GM12891 (cell line): ENCODE results near the gene TYRP1.
A peak's percentile ranks its signal among the peaks of the same experiment; 100 is the strongest.

Experiments
- DNase-seq: peaks from one replicate; pipeline ENCODE4 v3.0.0; 2011; ENCODE audit warnings: low spot score; ENCODE audit not compliant: insufficient read length
- FAIRE-seq: peaks from 2 replicates; lab custom pipeline; 2011; peaks lifted over from hg19 to GRCh38; lab: Jason Lieb, UNC
- PAX5 ChIP-seq: IDR thresholded peaks from 2 replicates; pipeline ENCODE4 v1.6.1; 2011; ENCODE audit warnings: low read length, moderate library complexity, mild to moderate bottlenecking; ENCODE audit not compliant: insufficient read depth, severe bottlenecking
- POLR2A ChIP-seq: IDR thresholded peaks from 2 replicates; pipeline ENCODE4 v1.6.1; 2011; ENCODE audit warnings: low read depth, low read length, control low read depth
- POLR2AphosphoS5 ChIP-seq: IDR thresholded peaks from 2 replicates; pipeline ENCODE4 v1.6.1; 2011; ENCODE audit warnings: low read depth, low read length, control low read depth
- POU2F2 ChIP-seq: IDR thresholded peaks from 2 replicates; pipeline ENCODE4 v1.6.1; 2011; ENCODE audit warnings: low read depth, mild to moderate bottlenecking, control low read depth, low read length, moderate library complexity
- SPI1 ChIP-seq: IDR thresholded peaks from 2 replicates; pipeline ENCODE4 v1.6.1; 2011; ENCODE audit warnings: low read depth, low read length, control low read depth
- TAF1 ChIP-seq: IDR thresholded peaks from 2 replicates; pipeline ENCODE4 v1.6.1; 2011; ENCODE audit warnings: low read depth, low read length, control low read depth

TYRP1 gene

DNA sequence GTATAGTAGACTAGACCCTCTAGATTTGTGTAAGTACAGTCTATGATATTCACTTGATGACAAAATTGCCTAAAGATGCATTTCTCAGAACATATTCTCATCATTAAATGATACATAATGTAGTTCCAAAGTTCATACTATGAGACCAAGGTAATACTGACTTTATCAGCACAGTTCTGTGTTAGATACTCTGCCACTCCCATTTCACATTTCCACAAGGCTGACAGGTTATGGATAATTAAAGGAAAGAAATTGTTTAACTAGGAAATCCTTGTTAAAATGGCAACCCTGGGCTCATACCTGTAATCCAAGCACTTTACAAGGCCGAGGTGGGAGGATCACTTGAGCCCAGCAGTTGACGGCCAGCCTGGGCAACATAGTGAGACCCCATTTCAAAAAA lies 33.6 kb downstream of the TYRP1 start:
- TF ChIP-seq SPI1 (no peak), PAX5 (no peak), TAF1 (no peak), POU2F2 (no peak), POLR2A (no peak), POLR2AphosphoS5 (no peak)
- DNase-seq (no peak), FAIRE-seq (no peak)

DNA sequence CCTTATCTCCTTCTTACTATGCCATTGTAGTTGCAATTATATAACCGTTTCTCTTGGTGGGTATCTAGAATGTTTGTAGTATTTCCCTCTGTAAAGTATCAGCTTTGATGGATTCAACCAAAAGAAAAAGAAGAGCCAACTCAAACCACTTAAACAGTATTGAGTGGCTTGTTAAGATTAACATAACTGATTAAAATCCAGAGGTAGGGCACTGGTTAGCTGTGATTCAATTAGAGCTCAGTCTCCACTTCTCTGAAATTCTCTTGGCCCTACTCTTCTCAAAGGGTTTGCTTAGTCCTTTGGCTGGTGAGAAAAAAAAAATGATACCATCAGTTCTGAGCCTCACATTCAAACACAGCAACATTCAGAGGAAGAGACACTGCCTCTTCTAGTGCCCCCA lies 37.0 kb downstream of the TYRP1 start:
- no peak for TF ChIP-seq SPI1
- TF ChIP-seq POLR2A = no peak
- TF ChIP-seq POLR2AphosphoS5 = no peak
- no peak for TF ChIP-seq POU2F2
- no peak for TF ChIP-seq PAX5
- TF ChIP-seq TAF1 = no peak
- FAIRE-seq (no peak), DNase-seq (no peak)

DNA sequence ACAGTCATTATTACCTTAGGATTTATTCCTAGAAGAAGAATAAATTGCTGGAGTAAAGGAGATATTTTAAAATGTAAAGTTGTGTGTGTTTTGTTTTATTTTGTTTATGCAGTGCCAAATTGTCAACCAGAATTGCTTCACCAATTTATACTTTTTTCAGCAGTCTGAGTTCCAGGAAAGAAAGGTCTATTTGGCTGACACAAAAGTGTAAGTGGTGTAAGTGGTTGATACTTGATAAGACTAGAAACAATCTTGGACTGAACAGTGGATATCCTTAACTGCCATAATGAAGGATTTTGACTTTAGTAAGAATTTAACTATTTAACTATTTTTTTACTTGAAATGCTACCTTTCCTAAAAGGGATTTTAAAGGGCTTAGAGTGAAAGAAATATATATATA lies 37.7 kb downstream of the TYRP1 start:
- FAIRE-seq (no peak), DNase-seq (no peak)
- TF ChIP-seq POLR2AphosphoS5 = no peak
- TF ChIP-seq POLR2A = no peak
- TF ChIP-seq PAX5 = no peak
- TF ChIP-seq SPI1 = no peak

DNA sequence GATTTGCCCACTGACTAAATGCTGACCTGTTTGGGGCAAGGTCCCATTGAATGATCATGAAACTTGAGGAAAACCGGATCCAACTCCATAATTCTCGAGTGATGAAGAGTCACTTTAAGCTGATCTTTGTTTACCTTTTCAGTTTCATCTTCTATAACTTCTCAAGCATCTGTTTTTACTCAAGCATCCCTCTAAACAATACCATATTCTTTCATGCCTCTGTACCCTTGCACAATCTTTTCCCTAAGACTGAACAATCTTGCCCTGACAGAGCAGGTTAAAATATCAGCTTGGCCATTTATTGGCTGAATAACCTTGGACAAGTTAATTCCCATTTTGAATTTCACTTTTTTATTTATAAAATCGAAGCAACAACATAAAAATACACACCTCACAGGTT lies 39.8 kb downstream of the TYRP1 start:
- no peak for TF ChIP-seq POLR2A
- TF ChIP-seq POU2F2 = no peak
- no peak for TF ChIP-seq SPI1
- TF ChIP-seq POLR2AphosphoS5 = no peak
- TF ChIP-seq PAX5 = no peak
- TF ChIP-seq TAF1 = no peak
- FAIRE-seq (no peak), DNase-seq (no peak)

DNA sequence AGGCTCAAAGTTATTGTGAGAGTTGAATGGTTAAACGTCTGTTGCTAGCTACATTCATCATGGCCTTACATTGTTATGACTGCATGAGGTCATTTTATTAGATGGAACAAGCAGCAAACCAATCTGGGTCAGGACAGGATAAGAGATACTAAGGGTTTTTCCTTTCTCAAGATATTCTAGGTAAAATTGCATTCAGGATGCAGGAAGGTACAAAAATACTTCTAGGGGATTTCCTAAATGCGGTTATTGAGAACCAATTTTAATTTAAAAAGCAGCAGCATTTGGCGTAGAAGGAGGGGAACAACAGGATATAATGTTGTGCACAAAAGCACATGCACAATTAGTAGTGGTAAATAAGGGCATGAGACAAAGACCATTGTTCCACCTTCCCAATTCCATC lies 42.5 kb downstream of the TYRP1 start:
- DNase-seq (no peak), FAIRE-seq (peak; percentile 33)
- TF ChIP-seq TAF1 (no peak), POU2F2 (no peak), SPI1 (no peak), POLR2AphosphoS5 (no peak), PAX5 (no peak), POLR2A (no peak)

DNA sequence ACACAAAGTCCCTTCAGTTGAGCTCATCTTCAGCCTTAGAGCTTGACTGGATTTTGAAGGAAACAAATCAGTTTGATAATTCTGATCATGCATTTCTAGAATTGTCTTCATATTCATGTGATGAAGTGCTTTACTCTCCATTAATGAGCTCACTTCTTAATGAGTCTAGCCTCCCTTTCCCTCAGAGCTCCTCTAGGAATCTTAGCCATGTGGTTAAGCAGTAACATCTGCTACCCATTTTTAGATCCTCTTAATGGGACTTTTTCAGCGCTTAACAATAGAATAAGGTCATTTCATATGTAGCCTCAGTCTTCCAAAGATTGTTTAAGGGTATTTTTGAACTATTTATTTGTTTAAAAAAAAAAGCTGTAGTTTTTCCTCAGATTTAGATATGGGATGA lies 44.7 kb downstream of the TYRP1 start:
- DNase-seq (no peak), FAIRE-seq (no peak)
- TF ChIP-seq SPI1 (no peak), PAX5 (no peak), POLR2A (no peak)

DNA sequence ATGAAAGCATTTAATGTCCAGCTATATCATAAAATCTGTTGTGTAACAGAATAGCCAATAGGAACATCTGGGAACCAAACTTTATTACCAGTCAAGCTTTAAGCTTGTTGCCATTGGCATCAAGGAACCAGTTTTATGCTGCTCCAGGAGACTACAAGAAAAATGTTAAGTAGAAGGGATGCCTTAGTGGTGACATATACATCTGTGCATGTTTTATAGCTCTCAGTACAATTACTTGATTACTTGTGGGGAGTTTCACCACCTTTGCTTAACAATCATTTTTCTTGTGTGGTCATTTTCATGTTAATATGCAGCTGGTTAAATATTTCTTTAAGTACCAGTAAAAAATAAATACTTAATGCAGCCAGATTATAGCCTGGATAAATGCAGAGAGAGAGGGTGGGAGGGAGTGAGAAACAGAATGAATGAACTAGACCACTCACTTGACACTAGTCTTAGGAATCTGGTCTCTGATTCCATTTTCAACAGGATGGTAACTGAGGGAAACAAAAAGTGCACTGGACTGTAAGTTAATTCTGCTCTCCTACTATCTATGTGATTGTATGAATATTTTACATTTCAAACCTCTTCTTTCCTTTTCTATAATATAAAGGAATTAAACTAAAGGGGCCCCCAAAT lies 45.9 kb downstream of the TYRP1 start:
- TF ChIP-seq TAF1 = no peak
- TF ChIP-seq POLR2AphosphoS5 = no peak
- no peak for TF ChIP-seq POLR2A
- no peak for TF ChIP-seq PAX5
- no peak for TF ChIP-seq SPI1
- TF ChIP-seq POU2F2 = no peak
- DNase-seq = no peak

DNA sequence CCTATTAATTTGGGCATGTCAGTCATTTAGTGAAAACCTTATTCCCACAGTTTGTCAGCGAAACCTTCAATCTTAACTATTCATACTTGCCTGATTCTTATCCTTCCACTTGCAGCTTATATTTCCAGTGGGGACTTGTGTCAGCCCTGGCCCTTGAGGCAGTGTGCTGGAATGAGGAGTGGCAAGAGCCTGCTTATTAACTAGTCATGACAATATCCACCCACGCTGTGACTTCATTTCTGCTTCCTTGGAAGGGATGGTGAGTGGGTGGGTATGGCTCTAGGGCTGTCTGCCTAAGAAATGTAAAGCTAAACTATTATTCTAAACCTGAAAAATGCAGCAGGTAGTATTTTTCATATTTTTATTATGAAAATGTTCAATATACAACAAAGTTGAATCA lies 47.7 kb downstream of the TYRP1 start:
- no peak for DNase-seq
- no peak for FAIRE-seq

More for the DNA sequence above, 45.9 kb downstream of the TYRP1 start:
- FAIRE-seq = no peak

DNA sequence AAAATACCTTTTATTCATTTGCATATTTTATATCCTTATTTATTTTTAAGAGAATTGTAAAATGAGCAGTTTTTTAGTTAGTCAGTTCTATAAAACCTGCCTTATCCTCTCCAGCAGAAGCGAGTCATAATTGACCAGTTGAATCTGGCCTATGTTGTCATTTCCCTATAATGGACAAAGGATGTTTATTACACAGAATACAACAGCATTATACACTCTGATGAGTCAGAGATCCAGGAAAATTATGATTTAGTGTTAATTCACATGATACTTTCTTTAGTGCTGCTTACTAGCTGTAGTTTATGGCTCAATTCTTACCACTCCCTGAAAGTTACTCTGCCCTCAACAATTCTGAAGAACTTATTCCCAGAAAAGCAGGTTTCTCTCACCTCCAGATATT lies 54.8 kb downstream of the TYRP1 start:
- no peak for TF ChIP-seq POLR2AphosphoS5
- TF ChIP-seq SPI1 = no peak
- no peak for TF ChIP-seq TAF1
- no peak for TF ChIP-seq POU2F2
- DNase-seq (no peak), FAIRE-seq (no peak)

More for the DNA sequence above, 47.7 kb downstream of the TYRP1 start:
- TF ChIP-seq POLR2A (no peak), SPI1 (no peak), PAX5 (no peak), POLR2AphosphoS5 (no peak), TAF1 (no peak), POU2F2 (no peak)

DNA sequence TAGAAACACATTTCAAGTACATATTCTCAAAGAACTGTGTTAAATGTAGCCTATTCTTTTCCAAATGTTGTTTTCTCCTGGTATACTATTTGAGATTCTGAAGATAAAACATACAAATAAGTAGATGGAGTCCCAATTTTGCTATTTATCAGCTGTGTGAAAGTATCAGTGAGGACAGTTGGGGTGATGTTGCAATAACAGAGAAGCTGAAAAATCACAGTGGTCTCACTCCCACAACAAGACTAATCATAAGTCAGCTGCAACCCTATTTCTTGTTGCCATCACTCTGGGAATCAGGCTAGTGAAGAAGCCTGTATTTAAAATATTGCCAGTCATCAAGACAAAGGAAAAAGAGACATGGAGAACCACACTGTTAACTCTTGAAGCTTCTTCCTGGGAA lies 55.8 kb downstream of the TYRP1 start:
- DNase-seq (no peak), FAIRE-seq (no peak)
- no peak for TF ChIP-seq POU2F2
- TF ChIP-seq PAX5 = no peak
- no peak for TF ChIP-seq TAF1
- no peak for TF ChIP-seq SPI1
- no peak for TF ChIP-seq POLR2A
- TF ChIP-seq POLR2AphosphoS5 = no peak
